ENCODE results near the gene OR2D2. TPM values are rescaled to one million over a fixed set of nuclear protein-coding genes. Genes with fewer than 3 reads are reported as not detected.

The OR2D2 gene
- total and polyA plus RNA-seq, 2 experiments from 2014 or later, result 0.24 TPM

DNA sequence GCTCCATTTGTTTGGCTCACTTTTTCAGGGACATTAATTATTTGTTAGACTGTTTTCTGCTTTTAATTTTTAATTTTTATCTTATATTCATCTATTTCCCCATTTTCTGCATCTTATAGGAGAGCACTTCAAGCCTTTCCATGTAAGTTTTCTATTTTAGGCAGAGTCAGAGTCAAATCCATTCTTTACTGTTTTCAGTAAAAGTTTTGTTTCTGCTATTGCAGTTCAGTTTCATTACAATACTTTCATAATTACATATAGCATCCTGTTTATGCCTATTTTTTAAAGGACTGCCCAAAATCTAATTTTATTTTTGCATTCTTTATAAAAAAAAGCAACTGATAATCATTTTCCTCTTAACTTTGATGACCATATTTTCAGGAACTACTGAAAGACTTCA lies 50.6 kb downstream of the OR2D2 start:
- Mint-ChIP-seq H3K36me3 (ENCODE audit: low read depth) (0 out of 3 replicates have a peak, but pooled peaks cover 6% of the 10 kb centered on the region), H3K9me3 (peaks cover 6% of the 10 kb centered on the region), H3K4me1 (peaks cover 11% of the 10 kb centered on the region; the same call in 2 of the 3 replicates), H3K4me3 (no peak overlapping the region), H3K27ac (no peak overlapping the region), H3K27me3 (ENCODE audit: insufficient read depth, low read depth, poor library complexity) (peaks cover 1% of the 10 kb centered on the region)
- ATAC-seq (no peak), DNase-seq (ENCODE audit: low spot score) (no peak)
- Histone ChIP-seq H3K36me3 (ENCODE audit: insufficient read depth) (no peaks in the 10 kb centered on the region), H3K4me1 (ENCODE audit: insufficient read depth) (peaks cover 7% of the 10 kb centered on the region; the same call in 1 of the 2 replicates), H3K27me3 (ENCODE audit: insufficient read depth) (no peaks in the 10 kb centered on the region), H3K9me2 (ENCODE audit: insufficient read depth) (peaks cover under 1% of the 10 kb centered on the region; the same call in 1 of the 2 replicates), H3F3A (replicated peaks; ENCODE audit: low read depth) (no peaks in the 10 kb centered on the region), H4K20me1 (replicated peaks; ENCODE audit: insufficient read depth) (no peaks in the 10 kb centered on the region), H3K4me3 (no peak overlapping the region), H3K4me2 (no peak overlapping the region), H2AFZ (no peak overlapping the region), H3K79me2 (replicated peaks; ENCODE audit: insufficient read depth) (no peaks in the 10 kb centered on the region), H3K27ac (ENCODE audit: low read depth) (no peak overlapping the region)
- TF ChIP-seq ZNF331 (CRISPR knock-in tag; IDR thresholded peaks at IDR 0.05; ENCODE audit: low read depth), result no peak
- TF ChIP-seq, protein P1, sequence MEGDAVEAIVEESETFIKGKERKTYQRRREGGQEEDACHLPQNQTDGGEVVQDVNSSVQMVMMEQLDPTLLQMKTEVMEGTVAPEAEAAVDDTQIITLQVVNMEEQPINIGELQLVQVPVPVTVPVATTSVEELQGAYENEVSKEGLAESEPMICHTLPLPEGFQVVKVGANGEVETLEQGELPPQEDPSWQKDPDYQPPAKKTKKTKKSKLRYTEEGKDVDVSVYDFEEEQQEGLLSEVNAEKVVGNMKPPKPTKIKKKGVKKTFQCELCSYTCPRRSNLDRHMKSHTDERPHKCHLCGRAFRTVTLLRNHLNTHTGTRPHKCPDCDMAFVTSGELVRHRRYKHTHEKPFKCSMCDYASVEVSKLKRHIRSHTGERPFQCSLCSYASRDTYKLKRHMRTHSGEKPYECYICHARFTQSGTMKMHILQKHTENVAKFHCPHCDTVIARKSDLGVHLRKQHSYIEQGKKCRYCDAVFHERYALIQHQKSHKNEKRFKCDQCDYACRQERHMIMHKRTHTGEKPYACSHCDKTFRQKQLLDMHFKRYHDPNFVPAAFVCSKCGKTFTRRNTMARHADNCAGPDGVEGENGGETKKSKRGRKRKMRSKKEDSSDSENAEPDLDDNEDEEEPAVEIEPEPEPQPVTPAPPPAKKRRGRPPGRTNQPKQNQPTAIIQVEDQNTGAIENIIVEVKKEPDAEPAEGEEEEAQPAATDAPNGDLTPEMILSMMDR (conservative IDR thresholded peaks at IDR 0.05; ENCODE audit: low read depth in 2 of 2), result no peak
- TF ChIP-seq, protein P2, sequence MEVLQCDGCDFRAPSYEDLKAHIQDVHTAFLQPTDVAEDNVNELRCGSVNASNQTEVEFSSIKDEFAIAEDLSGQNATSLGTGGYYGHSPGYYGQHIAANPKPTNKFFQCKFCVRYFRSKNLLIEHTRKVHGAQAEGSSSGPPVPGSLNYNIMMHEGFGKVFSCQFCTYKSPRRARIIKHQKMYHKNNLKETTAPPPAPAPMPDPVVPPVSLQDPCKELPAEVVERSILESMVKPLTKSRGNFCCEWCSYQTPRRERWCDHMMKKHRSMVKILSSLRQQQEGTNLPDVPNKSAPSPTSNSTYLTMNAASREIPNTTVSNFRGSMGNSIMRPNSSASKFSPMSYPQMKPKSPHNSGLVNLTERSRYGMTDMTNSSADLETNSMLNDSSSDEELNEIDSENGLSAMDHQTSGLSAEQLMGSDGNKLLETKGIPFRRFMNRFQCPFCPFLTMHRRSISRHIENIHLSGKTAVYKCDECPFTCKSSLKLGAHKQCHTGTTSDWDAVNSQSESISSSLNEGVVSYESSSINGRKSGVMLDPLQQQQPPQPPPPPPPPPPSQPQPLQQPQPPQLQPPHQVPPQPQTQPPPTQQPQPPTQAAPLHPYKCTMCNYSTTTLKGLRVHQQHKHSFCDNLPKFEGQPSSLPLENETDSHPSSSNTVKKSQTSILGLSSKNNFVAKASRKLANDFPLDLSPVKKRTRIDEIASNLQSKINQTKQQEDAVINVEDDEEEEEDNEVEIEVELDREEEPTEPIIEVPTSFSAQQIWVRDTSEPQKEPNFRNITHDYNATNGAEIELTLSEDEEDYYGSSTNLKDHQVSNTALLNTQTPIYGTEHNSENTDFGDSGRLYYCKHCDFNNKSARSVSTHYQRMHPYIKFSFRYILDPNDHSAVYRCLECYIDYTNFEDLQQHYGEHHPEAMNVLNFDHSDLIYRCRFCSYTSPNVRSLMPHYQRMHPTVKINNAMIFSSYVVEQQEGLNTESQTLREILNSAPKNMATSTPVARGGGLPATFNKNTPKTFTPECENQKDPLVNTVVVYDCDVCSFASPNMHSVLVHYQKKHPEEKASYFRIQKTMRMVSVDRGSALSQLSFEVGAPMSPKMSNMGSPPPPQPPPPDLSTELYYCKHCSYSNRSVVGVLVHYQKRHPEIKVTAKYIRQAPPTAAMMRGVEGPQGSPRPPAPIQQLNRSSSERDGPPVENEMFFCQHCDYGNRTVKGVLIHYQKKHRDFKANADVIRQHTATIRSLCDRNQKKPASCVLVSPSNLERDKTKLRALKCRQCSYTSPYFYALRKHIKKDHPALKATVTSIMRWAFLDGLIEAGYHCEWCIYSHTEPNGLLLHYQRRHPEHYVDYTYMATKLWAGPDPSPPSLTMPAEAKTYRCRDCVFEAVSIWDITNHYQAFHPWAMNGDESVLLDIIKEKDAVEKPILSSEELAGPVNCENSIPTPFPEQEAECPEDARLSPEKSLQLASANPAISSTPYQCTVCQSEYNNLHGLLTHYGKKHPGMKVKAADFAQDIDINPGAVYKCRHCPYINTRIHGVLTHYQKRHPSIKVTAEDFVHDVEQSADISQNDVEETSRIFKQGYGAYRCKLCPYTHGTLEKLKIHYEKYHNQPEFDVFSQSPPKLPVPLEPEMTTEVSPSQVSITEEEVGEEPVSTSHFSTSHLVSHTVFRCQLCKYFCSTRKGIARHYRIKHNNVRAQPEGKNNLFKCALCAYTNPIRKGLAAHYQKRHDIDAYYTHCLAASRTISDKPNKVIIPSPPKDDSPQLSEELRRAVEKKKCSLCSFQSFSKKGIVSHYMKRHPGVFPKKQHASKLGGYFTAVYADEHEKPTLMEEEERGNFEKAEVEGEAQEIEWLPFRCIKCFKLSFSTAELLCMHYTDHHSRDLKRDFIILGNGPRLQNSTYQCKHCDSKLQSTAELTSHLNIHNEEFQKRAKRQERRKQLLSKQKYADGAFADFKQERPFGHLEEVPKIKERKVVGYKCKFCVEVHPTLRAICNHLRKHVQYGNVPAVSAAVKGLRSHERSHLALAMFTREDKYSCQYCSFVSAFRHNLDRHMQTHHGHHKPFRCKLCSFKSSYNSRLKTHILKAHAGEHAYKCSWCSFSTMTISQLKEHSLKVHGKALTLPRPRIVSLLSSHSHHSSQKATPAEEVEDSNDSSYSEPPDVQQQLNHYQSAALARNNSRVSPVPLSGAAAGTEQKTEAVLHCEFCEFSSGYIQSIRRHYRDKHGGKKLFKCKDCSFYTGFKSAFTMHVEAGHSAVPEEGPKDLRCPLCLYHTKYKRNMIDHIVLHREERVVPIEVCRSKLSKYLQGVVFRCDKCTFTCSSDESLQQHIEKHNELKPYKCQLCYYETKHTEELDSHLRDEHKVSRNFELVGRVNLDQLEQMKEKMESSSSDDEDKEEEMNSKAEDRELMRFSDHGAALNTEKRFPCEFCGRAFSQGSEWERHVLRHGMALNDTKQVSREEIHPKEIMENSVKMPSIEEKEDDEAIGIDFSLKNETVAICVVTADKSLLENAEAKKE (CRISPR knock-in tag; IDR thresholded peaks at IDR 0.05), result no peak
- no peak for TF ChIP-seq CREB1 (CRISPR knock-in tag; IDR thresholded peaks at IDR 0.05; ENCODE audit: low read depth)
- TF ChIP-seq JUNB (IDR thresholded peaks at IDR 0.05; ENCODE audit: unreplicated experiment), result no peak
- TF ChIP-seq STAT1 (IDR thresholded peaks at IDR 0.05; ENCODE audit: unreplicated experiment), result no peak
- no peak for TF ChIP-seq EZH2 (IDR thresholded peaks at IDR 0.05; ENCODE audit: low read depth, unreplicated experiment)
- TF ChIP-seq, protein P3, sequence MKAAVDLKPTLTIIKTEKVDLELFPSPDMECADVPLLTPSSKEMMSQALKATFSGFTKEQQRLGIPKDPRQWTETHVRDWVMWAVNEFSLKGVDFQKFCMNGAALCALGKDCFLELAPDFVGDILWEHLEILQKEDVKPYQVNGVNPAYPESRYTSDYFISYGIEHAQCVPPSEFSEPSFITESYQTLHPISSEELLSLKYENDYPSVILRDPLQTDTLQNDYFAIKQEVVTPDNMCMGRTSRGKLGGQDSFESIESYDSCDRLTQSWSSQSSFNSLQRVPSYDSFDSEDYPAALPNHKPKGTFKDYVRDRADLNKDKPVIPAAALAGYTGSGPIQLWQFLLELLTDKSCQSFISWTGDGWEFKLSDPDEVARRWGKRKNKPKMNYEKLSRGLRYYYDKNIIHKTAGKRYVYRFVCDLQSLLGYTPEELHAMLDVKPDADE (IDR thresholded peaks at IDR 0.05), result no peak
- no peak for TF ChIP-seq NANOG (IDR thresholded peaks at IDR 0.05; ENCODE audit: borderline replicate concordance)
- no peak for TF ChIP-seq POLR2AphosphoS5 (IDR thresholded peaks at IDR 0.05; ENCODE audit: low read depth)
- TF ChIP-seq, protein P4, sequence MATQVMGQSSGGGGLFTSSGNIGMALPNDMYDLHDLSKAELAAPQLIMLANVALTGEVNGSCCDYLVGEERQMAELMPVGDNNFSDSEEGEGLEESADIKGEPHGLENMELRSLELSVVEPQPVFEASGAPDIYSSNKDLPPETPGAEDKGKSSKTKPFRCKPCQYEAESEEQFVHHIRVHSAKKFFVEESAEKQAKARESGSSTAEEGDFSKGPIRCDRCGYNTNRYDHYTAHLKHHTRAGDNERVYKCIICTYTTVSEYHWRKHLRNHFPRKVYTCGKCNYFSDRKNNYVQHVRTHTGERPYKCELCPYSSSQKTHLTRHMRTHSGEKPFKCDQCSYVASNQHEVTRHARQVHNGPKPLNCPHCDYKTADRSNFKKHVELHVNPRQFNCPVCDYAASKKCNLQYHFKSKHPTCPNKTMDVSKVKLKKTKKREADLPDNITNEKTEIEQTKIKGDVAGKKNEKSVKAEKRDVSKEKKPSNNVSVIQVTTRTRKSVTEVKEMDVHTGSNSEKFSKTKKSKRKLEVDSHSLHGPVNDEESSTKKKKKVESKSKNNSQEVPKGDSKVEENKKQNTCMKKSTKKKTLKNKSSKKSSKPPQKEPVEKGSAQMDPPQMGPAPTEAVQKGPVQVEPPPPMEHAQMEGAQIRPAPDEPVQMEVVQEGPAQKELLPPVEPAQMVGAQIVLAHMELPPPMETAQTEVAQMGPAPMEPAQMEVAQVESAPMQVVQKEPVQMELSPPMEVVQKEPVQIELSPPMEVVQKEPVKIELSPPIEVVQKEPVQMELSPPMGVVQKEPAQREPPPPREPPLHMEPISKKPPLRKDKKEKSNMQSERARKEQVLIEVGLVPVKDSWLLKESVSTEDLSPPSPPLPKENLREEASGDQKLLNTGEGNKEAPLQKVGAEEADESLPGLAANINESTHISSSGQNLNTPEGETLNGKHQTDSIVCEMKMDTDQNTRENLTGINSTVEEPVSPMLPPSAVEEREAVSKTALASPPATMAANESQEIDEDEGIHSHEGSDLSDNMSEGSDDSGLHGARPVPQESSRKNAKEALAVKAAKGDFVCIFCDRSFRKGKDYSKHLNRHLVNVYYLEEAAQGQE (IDR thresholded peaks at IDR 0.05; ENCODE audit: unreplicated experiment), result no peak
- TF ChIP-seq ZNF114 (CRISPR knock-in tag; IDR thresholded peaks at IDR 0.05), result no peak
- no peak for TF ChIP-seq EZH2phosphoT487 (IDR thresholded peaks at IDR 0.05; ENCODE audit: unreplicated experiment)
